IMR-90 (cell line): Measurements from ENCODE around the gene MAP7. TPM values are rescaled to one million over a fixed set of nuclear protein-coding genes. Genes with fewer than 3 reads are reported as not detected.

Experiments
- ATAC-seq: fragments of 200-7000 bp; cut with Tn5 transposase; 2 replicates; pipeline ENCODE4 v1.9.1; 2020; ENCODE audit warnings: low read depth, mild to moderate bottlenecking, moderate library complexity
- BruUV-seq: library from RNA; stranded (reverse); fragments of 400-500 nt; replicated peaks from 2 replicates; lab custom pipeline; 2021; lab: Mats Ljungman, UMichigan
- CTCF ChIA-PET: fragments of 300-600 bp; formaldehyde crosslinking; extraction: SDS; loops from one replicate; lab custom pipeline; 2021; ENCODE audit warnings: antibody characterized with exemption; lab: Yijun Ruan, JAX
- POLR2A ChIA-PET: fragments of 300-600 bp; sonication (Branson Sonifier 250); formaldehyde crosslinking; loops from one replicate; lab custom pipeline; 2022; ENCODE audit warnings: antibody characterized with exemption; ENCODE audit not compliant: unreplicated experiment; lab: Charles Lee
- DNase-seq: peaks from one replicate; pipeline ENCODE4 v3.0.0; 2013
- H2AFZ ChIP-seq: replicated peaks from 2 replicates; pipeline ENCODE3; 2013; ENCODE audit warnings: low read length, mild to moderate bottlenecking; ENCODE audit not compliant: poor library complexity
- H2AK5ac ChIP-seq: 2 replicates; pipeline ENCODE4 v1.6.1; 2013; ENCODE audit warnings: low read depth, low read length, inconsistent platforms
- H2AK9ac ChIP-seq: replicated peaks from 2 replicates; pipeline ENCODE3; 2013; ENCODE audit warnings: mild to moderate bottlenecking, low read depth, low read length, moderate library complexity; ENCODE audit not compliant: poor library complexity
- H2BK120ac ChIP-seq: 2 replicates; pipeline ENCODE4 v1.6.1; 2013; ENCODE audit warnings: low read depth, low read length, inconsistent platforms
- H2BK15ac ChIP-seq: 3 replicates; pipeline ENCODE4 v1.6.1; 2013; ENCODE audit warnings: low read depth, low read length, inconsistent platforms
- H2BK20ac ChIP-seq: 2 replicates; pipeline ENCODE4 v1.6.1; 2013; ENCODE audit warnings: low read depth, mild to moderate bottlenecking, inconsistent platforms, low read length, moderate library complexity
- H2BK5ac ChIP-seq: 2 replicates; pipeline ENCODE4 v1.6.1; 2013; ENCODE audit warnings: mild to moderate bottlenecking, low read depth, low read length, inconsistent platforms; ENCODE audit not compliant: poor library complexity, severe bottlenecking
- H3K14ac ChIP-seq: replicated peaks from 2 replicates; pipeline ENCODE4 v1.6.1; 2013; ENCODE audit warnings: low read depth, low read length, inconsistent platforms
- H3K18ac ChIP-seq: 2 replicates; pipeline ENCODE4 v1.6.1; 2013; ENCODE audit warnings: low read depth, low read length, control low read depth
- H3K23ac ChIP-seq: 2 replicates; pipeline ENCODE4 v1.6.1; 2013; ENCODE audit warnings: low read depth, low read length, inconsistent platforms
- H3K27ac ChIP-seq: 2 replicates; pipeline ENCODE4 v1.5.1; 2013; ENCODE audit warnings: mild to moderate bottlenecking, control low read depth, low read length; ENCODE audit not compliant: insufficient read depth
- H3K27me3 ChIP-seq: 2 replicates; pipeline ENCODE4 v1.6.1; 2013; ENCODE audit warnings: low read length; ENCODE audit not compliant: control insufficient read depth, insufficient read depth
- H3K36me3 ChIP-seq: 2 replicates; pipeline ENCODE4 v1.6.1; 2013; ENCODE audit warnings: low read length, mixed read lengths; ENCODE audit not compliant: control insufficient read depth, insufficient read depth
- H3K4ac ChIP-seq: 2 replicates; pipeline ENCODE4 v1.6.1; 2013; ENCODE audit warnings: low read depth, low read length, inconsistent platforms
- H3K4me1 ChIP-seq: 2 replicates; pipeline ENCODE4 v1.6.1; 2013; ENCODE audit warnings: low read length, mixed read lengths; ENCODE audit not compliant: control insufficient read depth, insufficient read depth
- H3K4me2 ChIP-seq: 2 replicates; pipeline ENCODE4 v1.6.1; 2013; ENCODE audit warnings: low read depth, mild to moderate bottlenecking, control low read depth, low read length, moderate library complexity
- H3K4me3 ChIP-seq: 2 replicates; pipeline ENCODE4 v1.5.1; 2013; ENCODE audit warnings: low read depth, mild to moderate bottlenecking, control low read depth, low read length, moderate library complexity; ENCODE audit not compliant: insufficient read depth
- H3K56ac ChIP-seq: 2 replicates; pipeline ENCODE4 v1.6.1; 2013; ENCODE audit warnings: low read length, inconsistent platforms; ENCODE audit not compliant: insufficient read depth; ENCODE audit errors: extremely low read depth
- H3K79me1 ChIP-seq, 2 experiments: 2 replicates each; pipeline ENCODE4 v1.6.1; 2013; ENCODE audit warnings: low read length in 2 of 2, inconsistent platforms in 1 of 2, low read depth in 1 of 2
- H3K9ac ChIP-seq: 2 replicates; pipeline ENCODE4 v1.6.1; 2013; ENCODE audit warnings: low read depth, low read length, control low read depth
- H3K9me1 ChIP-seq: 2 replicates; pipeline ENCODE4 v1.6.1; 2013; ENCODE audit warnings: low read length, inconsistent platforms; ENCODE audit not compliant: insufficient read depth
- H3K9me3 ChIP-seq: 2 replicates; pipeline ENCODE4 v1.6.1; 2013; ENCODE audit warnings: low read length; ENCODE audit not compliant: control insufficient read depth, insufficient read depth
- H4K20me1 ChIP-seq: 2 replicates; pipeline ENCODE4 v1.6.1; 2013; ENCODE audit warnings: low read length, inconsistent platforms; ENCODE audit not compliant: insufficient read depth
- H4K5ac ChIP-seq: 2 replicates; pipeline ENCODE4 v1.6.1; 2013; ENCODE audit warnings: mild to moderate bottlenecking, low read depth, low read length, control low read depth
- H4K8ac ChIP-seq, 2 experiments: 2 replicates each; pipeline ENCODE4 v1.6.1; 2013; ENCODE audit warnings: low read depth in 2 of 2, low read length in 2 of 2, control low read depth in 1 of 2, inconsistent platforms in 1 of 2
- H4K91ac ChIP-seq: 2 replicates; pipeline ENCODE4 v1.6.1; 2013; ENCODE audit warnings: low read depth, low read length, inconsistent platforms; ENCODE audit not compliant: insufficient read depth
- BHLHE40 ChIP-seq: fragments of 150-350 bp; IDR thresholded peaks from 2 replicates; pipeline ENCODE4 v1.6.1; 2016; ENCODE audit warnings: mild to moderate bottlenecking, low read depth, low read length
- CEBPB ChIP-seq: IDR thresholded peaks from 2 replicates; pipeline ENCODE4 v1.6.1; 2012; ENCODE audit warnings: low read depth, low read length, improper control_type of control experiment
- CHD1 ChIP-seq: IDR thresholded peaks from 2 replicates; pipeline ENCODE4 v1.6.1; 2012; ENCODE audit warnings: low read depth, low read length, improper control_type of control experiment
- ELK1 ChIP-seq: fragments of 150-350 bp; IDR thresholded peaks from 2 replicates; pipeline ENCODE4 v1.6.1; 2016; ENCODE audit warnings: low read depth, mild to moderate bottlenecking, low read length, moderate library complexity, borderline replicate concordance
- FOS ChIP-seq: fragments of 150-350 bp; IDR thresholded peaks from 2 replicates; pipeline ENCODE4 v1.6.1; 2016; ENCODE audit warnings: low read depth, low read length
- MAFK ChIP-seq: IDR thresholded peaks from 2 replicates; pipeline ENCODE4 v1.6.1; 2012; ENCODE audit warnings: low read depth, low read length, improper control_type of control experiment
- MAZ ChIP-seq: IDR thresholded peaks from 2 replicates; pipeline ENCODE4 v1.6.1; 2012; ENCODE audit warnings: low read depth, mild to moderate bottlenecking, low read length, improper control_type of control experiment, moderate library complexity, borderline replicate concordance
- MXI1 ChIP-seq: IDR thresholded peaks from 2 replicates; pipeline ENCODE4 v1.6.1; 2012; ENCODE audit warnings: low read depth, mild to moderate bottlenecking, low read length, moderate library complexity, borderline replicate concordance
- NFE2L2 ChIP-seq: fragments of 150-350 bp; IDR thresholded peaks from 2 replicates; pipeline ENCODE4 v1.6.1; 2016; ENCODE audit warnings: low read depth, mild to moderate bottlenecking, low read length
- POLR2A ChIP-seq: IDR thresholded peaks from 2 replicates; pipeline ENCODE4 v1.6.1; 2012; ENCODE audit warnings: mild to moderate bottlenecking, low read depth, low read length
- RAD21 ChIP-seq: IDR thresholded peaks from 2 replicates; pipeline ENCODE4 v1.6.1; 2012; ENCODE audit warnings: low read length, improper control_type of control experiment
- RCOR1 ChIP-seq: IDR thresholded peaks from 2 replicates; pipeline ENCODE4 v1.6.1; 2012; ENCODE audit warnings: mild to moderate bottlenecking, low read length, improper control_type of control experiment; ENCODE audit not compliant: insufficient replicate concordance
- RFX5 ChIP-seq: IDR thresholded peaks from 2 replicates; pipeline ENCODE4 v1.8.0; 2012; ENCODE audit warnings: low read depth, mild to moderate bottlenecking, low read length, moderate library complexity
- SMC3 ChIP-seq: fragments of 150-350 bp; IDR thresholded peaks from 2 replicates; pipeline ENCODE4 v1.6.1; 2016; ENCODE audit warnings: low read depth, mild to moderate bottlenecking, antibody characterized with exemption, low read length, moderate library complexity
- WGBS, 2 experiments: methylation state at CpG; one replicate each; pipeline versions ENCODE4 v1.1.5 to v1.1.7; 2013; ENCODE audit warnings: missing lambda C conversion rate in 2 of 2; ENCODE audit not compliant: insufficient read length in 1 of 2; ENCODE audit errors: extremely low coverage in 2 of 2; 5-methylcytosine and 5-hydroxymethylcytosine counted together
- dilution Hi-C: fragments of 300-500 bp; cut with HindIII; formaldehyde crosslinking; loops from one replicate; pipeline ENCODE4 v1.14.3; 2018; ENCODE audit warnings: low sequenced_read_pairs; ENCODE audit not compliant: unreplicated experiment
- in situ Hi-C: fragments of 300-500 bp; cut with MboI; formaldehyde crosslinking; loops from 3 replicates; pipeline ENCODE4 v1.14.3; 2019; ENCODE audit warnings: low sequenced_read_pairs, inconsistent platforms, mixed read lengths
- intact Hi-C: fragments of 100-400 bp; cut with micrococcal nuclease; formaldehyde crosslinking; loops from 2 replicates; pipeline ENCODE4 v1.10.0; 2022
- polyA plus RNA-seq, 3 experiments: library from polyadenylated mRNA; depleted of rRNA; stranded (reverse); fragments of >200 nt; gene quantifications; 2 replicates each; pipeline ENCODE4 v1.2.3, GENCODE V29; 2012; ENCODE audit warnings: low replicate concordance in 1 of 3
- total RNA-seq: library from RNA; depleted of rRNA; stranded (reverse); fragments of >200 nt; gene quantifications from 2 replicates; pipeline ENCODE4 v1.2.3, GENCODE V29; 2012
- TF ChIP-seq, protein P1 (sequence below): conservative IDR thresholded peaks from 2 replicates; pipeline ENCODE4 v1.5.1; 2012; ENCODE audit warnings: mild to moderate bottlenecking, low read depth, low read length, improper control_type of control experiment
- TF ChIP-seq, protein P2 (sequence below): fragments of 150-350 bp; IDR thresholded peaks from 2 replicates; pipeline ENCODE4 v1.6.1; 2017; ENCODE audit warnings: mild to moderate bottlenecking, antibody characterized with exemption, low read length, low read depth

MAP7 gene
- total and polyA plus RNA-seq, 2 of the 4 experiments (the other 2 are of a cell fraction): 0.19 to 0.36 TPM

GRCh38 chr6:136538836-136539235 lies 11.4 kb downstream of the MAP7 start:
- no peaks in the 10 kb centered on the region for H3K4me1 ChIP-seq
- H3K14ac ChIP-seq: no peak overlapping the region
- H2BK120ac ChIP-seq: no peak overlapping the region
- H3K23ac ChIP-seq: no peak overlapping the region
- intact Hi-C loops (no loop called here), dilution Hi-C loops (no loop called here), in situ Hi-C loops (loop anchor here (25.0 kb wide), 1 partner anchor 1077 kb away; no protein-coding TSS in a partner anchor)
- H2AFZ ChIP-seq: no peak overlapping the region
- ChIA-PET POLR2A (no interaction called here), CTCF (interaction anchor here (1.6 kb wide), 1 partner anchor 8 kb away, joined by 4 read pairs; no protein-coding TSS in a partner anchor)
- no peak for TF ChIP-seq RFX5
- TF ChIP-seq MXI1: no peak
- no peak for TF ChIP-seq ELK1
- TF ChIP-seq MAZ: no peak
- no peak for TF ChIP-seq NFE2L2
- no peak for TF ChIP-seq MAFK
- no peak for TF ChIP-seq CEBPB
- TF ChIP-seq RCOR1: no peak
- TF ChIP-seq RAD21: no peak
- TF ChIP-seq, protein P1, sequence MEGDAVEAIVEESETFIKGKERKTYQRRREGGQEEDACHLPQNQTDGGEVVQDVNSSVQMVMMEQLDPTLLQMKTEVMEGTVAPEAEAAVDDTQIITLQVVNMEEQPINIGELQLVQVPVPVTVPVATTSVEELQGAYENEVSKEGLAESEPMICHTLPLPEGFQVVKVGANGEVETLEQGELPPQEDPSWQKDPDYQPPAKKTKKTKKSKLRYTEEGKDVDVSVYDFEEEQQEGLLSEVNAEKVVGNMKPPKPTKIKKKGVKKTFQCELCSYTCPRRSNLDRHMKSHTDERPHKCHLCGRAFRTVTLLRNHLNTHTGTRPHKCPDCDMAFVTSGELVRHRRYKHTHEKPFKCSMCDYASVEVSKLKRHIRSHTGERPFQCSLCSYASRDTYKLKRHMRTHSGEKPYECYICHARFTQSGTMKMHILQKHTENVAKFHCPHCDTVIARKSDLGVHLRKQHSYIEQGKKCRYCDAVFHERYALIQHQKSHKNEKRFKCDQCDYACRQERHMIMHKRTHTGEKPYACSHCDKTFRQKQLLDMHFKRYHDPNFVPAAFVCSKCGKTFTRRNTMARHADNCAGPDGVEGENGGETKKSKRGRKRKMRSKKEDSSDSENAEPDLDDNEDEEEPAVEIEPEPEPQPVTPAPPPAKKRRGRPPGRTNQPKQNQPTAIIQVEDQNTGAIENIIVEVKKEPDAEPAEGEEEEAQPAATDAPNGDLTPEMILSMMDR: no peak
- TF ChIP-seq BHLHE40: no peak
- no peak for TF ChIP-seq SMC3
- TF ChIP-seq, protein P2, sequence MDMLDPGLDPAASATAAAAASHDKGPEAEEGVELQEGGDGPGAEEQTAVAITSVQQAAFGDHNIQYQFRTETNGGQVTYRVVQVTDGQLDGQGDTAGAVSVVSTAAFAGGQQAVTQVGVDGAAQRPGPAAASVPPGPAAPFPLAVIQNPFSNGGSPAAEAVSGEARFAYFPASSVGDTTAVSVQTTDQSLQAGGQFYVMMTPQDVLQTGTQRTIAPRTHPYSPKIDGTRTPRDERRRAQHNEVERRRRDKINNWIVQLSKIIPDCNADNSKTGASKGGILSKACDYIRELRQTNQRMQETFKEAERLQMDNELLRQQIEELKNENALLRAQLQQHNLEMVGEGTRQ: no peak
- TF ChIP-seq POLR2A: no peak
- no peak for TF ChIP-seq CHD1
- TF ChIP-seq FOS: no peak
- no peak overlapping the region for H2BK15ac ChIP-seq
- H3K79me1 ChIP-seq: no peaks in the 10 kb centered on the region
- no peak overlapping the region for H3K4me2 ChIP-seq
- no peak overlapping the region for H3K9ac ChIP-seq
- H3K9me3 ChIP-seq: no peaks in the 10 kb centered on the region
- H4K91ac ChIP-seq: no peak overlapping the region
- no peaks in the 10 kb centered on the region for H3K36me3 ChIP-seq
- no peak overlapping the region for H3K18ac ChIP-seq
- H4K5ac ChIP-seq: no peak overlapping the region
- DNase-seq (no peak), ATAC-seq (no peak)
- no TSS peak for BruUV-seq
- H4K20me1 ChIP-seq: no peaks in the 10 kb centered on the region
- H2BK5ac ChIP-seq: no peak overlapping the region
- H3K56ac ChIP-seq: no peak overlapping the region
- no peak overlapping the region for H3K4ac ChIP-seq
- H3K4me3 ChIP-seq: no peak overlapping the region
- no CpG with 5 or more reads among the region's 4 CpGs for WGBS, 2 experiments
- no peak overlapping the region for H3K27ac ChIP-seq
- H3K27me3 ChIP-seq: peaks cover 8% of the 10 kb centered on the region
- H2AK9ac ChIP-seq: no peak overlapping the region
- H2AK5ac ChIP-seq: no peak overlapping the region
- no peak overlapping the region for H4K8ac ChIP-seq
- no peak overlapping the region for H2BK20ac ChIP-seq
- no peaks in the 10 kb centered on the region for H3K9me1 ChIP-seq
